Transverse colon (tissue), 4 donors: Measurements from ENCODE around the gene BCORL1. TPM values are rescaled to one million over a fixed set of nuclear protein-coding genes. Genes with fewer than 3 reads are reported as not detected.

Source experiments
- DNase-seq: peaks from one replicate; pipeline ENCODE4 v3.0.0-alpha.2; 2019
- H3K27ac ChIP-seq, 4 donors: fragments of 200-600 bp; sonication (generic); 2 replicates each; pipeline ENCODE4 v1.5.1; 2016 to 2018; ENCODE audit warnings: inconsistent platforms in 4 of 4
- H3K27me3 ChIP-seq: fragments of 200-600 bp; sonication (generic); 2 replicates; pipeline ENCODE4 v1.5.1; 2017; ENCODE audit warnings: inconsistent platforms
- H3K36me3 ChIP-seq, 4 donors: fragments of 200-600 bp; sonication (generic); 2 replicates each; pipeline ENCODE4 v1.5.1; 2017 to 2019; ENCODE audit warnings: inconsistent platforms in 4 of 4
- H3K4me1 ChIP-seq, 4 donors: fragments of 200-600 bp; sonication (generic); 2 replicates each; pipeline ENCODE4 v1.5.1; 2017 to 2020; ENCODE audit warnings: inconsistent platforms in 4 of 4
- H3K4me3 ChIP-seq, 4 donors: fragments of 200-600 bp; sonication (generic); 1 replicate in 1 of 4; 2 replicates in 3 of 4; pipeline versions ENCODE4 v1.5.1 to v1.6.1; 2017 to 2019; ENCODE audit warnings: inconsistent platforms in 4 of 4
- H3K9me3 ChIP-seq, 2 donors: fragments of 200-600 bp; sonication (generic); 2 replicates each; pipeline ENCODE4 v1.5.1; 2017 to 2019; ENCODE audit warnings: inconsistent platforms in 2 of 2
- EP300 ChIP-seq: sonication (generic); formaldehyde crosslinking; IDR thresholded peaks from one replicate; pipeline ENCODE4 v1.6.1; 2017; ENCODE audit warnings: antibody characterized with exemption, low read depth
- POLR2A ChIP-seq: fragments of 450-650 bp; IDR thresholded peaks from one replicate; pipeline ENCODE4 v1.6.1; 2016; ENCODE audit warnings: antibody characterized with exemption, mild to moderate bottlenecking, moderate library complexity
- POLR2AphosphoS5 ChIP-seq, 3 donors: sonication (generic); formaldehyde crosslinking; IDR thresholded peaks; one replicate each; pipeline ENCODE4 v1.6.1; 2016; ENCODE audit warnings: antibody characterized with exemption in 3 of 3
- WGBS, 2 donors: methylation state at CpG; one replicate each; pipeline ENCODE4 v1.1.5; 2018; ENCODE audit warnings: low coverage in 1 of 2; 5-methylcytosine and 5-hydroxymethylcytosine counted together
- in situ Hi-C, 4 donors: fragments of 200-750 bp; cut with MboI; loops; one replicate each; pipeline versions ENCODE4 v1.15.0 to v1.15.1; 2017; ENCODE audit warnings: low sequenced_read_pairs in 3 of 4, low pct_ligation_motif_present in 1 of 4, low pct_unique_long_range_greater_than_20kb in 1 of 4
- intact Hi-C: fragments of 100-400 bp; cut with DNase I; formaldehyde crosslinking; loops from one replicate; pipeline ENCODE4 v1.15.1; 2023; ENCODE audit warnings: low total_unique reads
- total RNA-seq, 4 donors: library from RNA; depleted of rRNA; stranded (reverse); fragments of >200 nt; gene quantifications; one replicate each; pipeline ENCODE4 v1.1.0, GENCODE V29; 2016
- TF ChIP-seq, protein P1 (sequence below), 5 experiments: fragments of 200-600 bp in 3 of 5; fragments of 450-650 bp in 2 of 5; sonication (generic) in 3 of 5; IDR thresholded peaks; 1 replicate in 2 of 5; 2 replicates in 3 of 5; pipeline ENCODE4 v1.5.1; 2016 to 2017; ENCODE audit warnings: antibody characterized with exemption in 5 of 5, inconsistent platforms in 3 of 5, mild to moderate bottlenecking in 2 of 5, moderate library complexity in 1 of 5

BCORL1 gene
- total RNA-seq, 4 donors from 2014 or later = 5.6 to 11.6 (median 8.0) TPM

DNA sequence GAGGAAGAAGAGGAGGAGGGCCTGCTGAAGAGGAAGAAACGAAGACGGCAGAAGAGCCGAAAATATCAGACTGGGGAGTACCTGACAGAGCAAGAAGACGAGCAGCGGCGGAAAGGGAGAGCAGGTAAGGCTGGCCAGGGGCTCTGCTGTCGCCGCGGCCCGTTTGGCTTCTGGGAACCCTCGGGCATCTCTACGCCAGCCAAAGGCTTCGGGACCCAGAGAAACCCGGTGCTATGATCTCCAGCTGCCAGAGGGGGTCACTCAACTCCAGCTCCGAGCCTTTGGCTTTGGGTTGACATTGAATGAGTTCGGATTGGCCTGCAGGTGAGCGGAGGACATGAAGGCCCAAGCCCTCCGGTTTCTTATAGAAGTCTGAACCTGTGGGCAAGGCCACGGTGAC lies 42.8 kb downstream of the BCORL1 start:
- Histone ChIP-seq H3K27ac (no peak overlapping the region), H3K36me3 (no peaks in the 10 kb centered on the region), H3K4me3 (no peak overlapping the region), H3K27me3 (no peaks in the 10 kb centered on the region), H3K9me3 (no peaks in the 10 kb centered on the region), H3K4me1 (peaks cover 0 to 3% (median 0%) of the 10 kb centered on the region in 4 donors)
- intact Hi-C loops (loop anchor here (5.0 kb wide), 1 partner anchor 98 kb away; no protein-coding TSS in a partner anchor), in situ Hi-C loops (loop anchor here in 3 of 4 donors (10.0 to 25.0 kb wide), 2 partner anchors 88 to 100 kb away; no protein-coding TSS in a partner anchor)
- no peak for DNase-seq
- TF ChIP-seq, protein P1, sequence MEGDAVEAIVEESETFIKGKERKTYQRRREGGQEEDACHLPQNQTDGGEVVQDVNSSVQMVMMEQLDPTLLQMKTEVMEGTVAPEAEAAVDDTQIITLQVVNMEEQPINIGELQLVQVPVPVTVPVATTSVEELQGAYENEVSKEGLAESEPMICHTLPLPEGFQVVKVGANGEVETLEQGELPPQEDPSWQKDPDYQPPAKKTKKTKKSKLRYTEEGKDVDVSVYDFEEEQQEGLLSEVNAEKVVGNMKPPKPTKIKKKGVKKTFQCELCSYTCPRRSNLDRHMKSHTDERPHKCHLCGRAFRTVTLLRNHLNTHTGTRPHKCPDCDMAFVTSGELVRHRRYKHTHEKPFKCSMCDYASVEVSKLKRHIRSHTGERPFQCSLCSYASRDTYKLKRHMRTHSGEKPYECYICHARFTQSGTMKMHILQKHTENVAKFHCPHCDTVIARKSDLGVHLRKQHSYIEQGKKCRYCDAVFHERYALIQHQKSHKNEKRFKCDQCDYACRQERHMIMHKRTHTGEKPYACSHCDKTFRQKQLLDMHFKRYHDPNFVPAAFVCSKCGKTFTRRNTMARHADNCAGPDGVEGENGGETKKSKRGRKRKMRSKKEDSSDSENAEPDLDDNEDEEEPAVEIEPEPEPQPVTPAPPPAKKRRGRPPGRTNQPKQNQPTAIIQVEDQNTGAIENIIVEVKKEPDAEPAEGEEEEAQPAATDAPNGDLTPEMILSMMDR (IDR thresholded peaks at IDR 0.05) = no peak
- TF ChIP-seq POLR2A (no peak), POLR2AphosphoS5 (IDR thresholded peaks at IDR 0.05) (no peak), EP300 (no peak)
- WGBS, 2 donors = 82% methylated on average over 19 of the region's 19 CpGs; no CpG with 5 or more reads in 1 of the 2 donors

DNA sequence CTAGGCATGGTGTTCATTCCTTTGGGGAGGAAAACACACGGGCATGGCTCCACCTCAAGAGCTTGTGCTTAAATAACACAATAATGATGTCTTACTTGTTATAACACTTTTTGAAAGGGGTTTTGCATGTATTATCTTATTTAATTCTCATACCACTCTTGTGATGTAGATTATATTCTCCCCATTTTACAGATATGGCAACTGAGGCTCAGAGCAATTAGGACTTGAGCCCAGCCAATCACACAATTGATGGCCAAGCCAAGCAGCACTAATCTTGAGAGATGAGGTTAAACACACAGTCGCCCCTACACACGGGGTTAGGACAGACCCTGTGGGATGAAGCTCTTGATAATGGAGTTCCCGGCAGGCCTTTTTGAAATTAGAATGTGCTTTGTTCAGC lies 45.1 kb downstream of the BCORL1 start:
- 78 to 100% methylated on average over 1 to 4 of the region's 4 CpGs for WGBS, 2 donors
- in situ Hi-C loops (loop anchor here in 3 of 4 donors (10.0 to 25.0 kb wide), 2 partner anchors 90 to 103 kb away; no protein-coding TSS in a partner anchor), intact Hi-C loops (loop anchor here (5.0 kb wide), 1 partner anchor 100 kb away; no protein-coding TSS in a partner anchor)

DNA sequence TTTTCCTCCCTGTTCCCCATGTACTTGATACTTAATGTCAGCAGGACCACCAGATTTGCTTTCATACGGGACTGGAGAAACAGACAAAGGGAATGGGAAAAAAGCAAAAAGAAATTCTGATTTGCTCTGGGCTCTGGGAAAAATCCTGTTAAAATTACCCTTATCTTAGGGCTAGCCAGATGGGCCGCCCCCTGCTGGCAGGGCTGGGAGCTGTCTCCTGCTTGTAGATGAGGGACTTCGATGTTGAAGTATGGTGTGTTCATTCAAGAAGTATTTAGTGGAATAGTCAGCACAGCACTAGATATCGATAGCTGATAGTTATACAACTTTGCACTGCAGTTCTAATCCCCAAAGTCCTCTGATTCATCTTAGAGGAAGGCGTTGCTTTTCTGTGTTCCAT lies 45.8 kb downstream of the BCORL1 start:
- WGBS, 2 donors = 48% methylated on average over 5 of the region's 5 CpGs; no CpG with 5 or more reads in 1 of the 2 donors
- in situ Hi-C loops = loop anchor here in 3 of 4 donors (10.0 to 25.0 kb wide), 2 partner anchors 91 to 103 kb away; no protein-coding TSS in a partner anchor
- Histone ChIP-seq H3K27me3 (no peaks in the 10 kb centered on the region), H3K9me3 (no peaks in the 10 kb centered on the region), H3K4me3 (no peak overlapping the region), H3K4me1 (peaks cover 0 to 3% (median 0%) of the 10 kb centered on the region in 4 donors), H3K27ac (no peak overlapping the region), H3K36me3 (no peaks in the 10 kb centered on the region)
- TF ChIP-seq, protein P1 (IDR thresholded peaks at IDR 0.05) = peak; percentile 55 to 70 (median 61)
- TF ChIP-seq EP300 = no peak
- DNase-seq = peak; percentile 51
- intact Hi-C loops = loop anchor here (5.0 kb wide), 1 partner anchor 101 kb away; no protein-coding TSS in a partner anchor

More for the DNA sequence above, 45.1 kb downstream of the BCORL1 start:
- H3K4me3 ChIP-seq = no peak overlapping the region
- H3K27ac ChIP-seq = no peak overlapping the region
- H3K27me3 ChIP-seq = no peaks in the 10 kb centered on the region
- H3K36me3 ChIP-seq = no peaks in the 10 kb centered on the region
- DNase-seq = no peak
- no peaks in the 10 kb centered on the region for H3K9me3 ChIP-seq
- no peak for TF ChIP-seq EP300
- TF ChIP-seq POLR2A = no peak
- TF ChIP-seq, protein P1 (IDR thresholded peaks at IDR 0.05) = no peak
- no peak for TF ChIP-seq POLR2AphosphoS5 (IDR thresholded peaks at IDR 0.05)
- H3K4me1 ChIP-seq = peaks cover 0 to 3% (median 0%) of the 10 kb centered on the region in 4 donors

DNA sequence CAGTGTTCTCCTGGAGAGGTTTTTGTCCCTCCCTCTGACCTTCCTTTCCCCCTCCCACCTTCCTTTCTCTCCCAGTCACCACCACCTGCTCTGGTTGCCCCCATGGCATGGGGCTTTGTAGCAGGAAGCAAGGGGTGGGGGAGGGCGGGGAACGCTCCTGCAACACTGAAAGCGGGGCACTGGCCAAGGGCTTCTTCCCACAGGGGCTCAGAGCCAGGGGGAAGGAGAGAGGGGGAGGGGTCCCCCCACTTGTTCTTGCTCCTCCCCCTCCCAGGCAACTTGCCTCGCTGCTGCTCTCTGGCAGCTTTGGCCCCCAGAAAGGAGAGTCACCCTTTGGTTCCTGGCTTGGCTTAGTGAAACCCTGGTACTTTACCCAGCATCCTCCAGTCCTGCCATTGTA lies 48.4 kb downstream of the BCORL1 start:
- WGBS, 2 donors = 79% methylated on average over 4 of the region's 4 CpGs; no CpG with 5 or more reads in 1 of the 2 donors
- TF ChIP-seq POLR2AphosphoS5 (IDR thresholded peaks at IDR 0.05) (no peak), POLR2A (no peak), EP300 (no peak)
- TF ChIP-seq, protein P1 (IDR thresholded peaks at IDR 0.05) = no peak
- no peaks in the 10 kb centered on the region for H3K36me3 ChIP-seq
- no peak overlapping the region for H3K27ac ChIP-seq
- H3K27me3 ChIP-seq = no peaks in the 10 kb centered on the region
- DNase-seq = no peak
- intact Hi-C loops = no loop called here
- H3K4me3 ChIP-seq = no peak overlapping the region
- in situ Hi-C loops = loop anchor here in 1 of 4 donors (25.0 kb wide), 1 partner anchor 94 kb away; no protein-coding TSS in a partner anchor
- no peaks in the 10 kb centered on the region for H3K9me3 ChIP-seq
- H3K4me1 ChIP-seq = no peaks in the 10 kb centered on the region
